ENCODE results near the gene SF3B5. TPM values are rescaled to one million over a fixed set of nuclear protein-coding genes. Genes with fewer than 3 reads are reported as not detected.

SF3B5 gene
- total and polyA plus RNA-seq, 9 of the 15 experiments (the other 6 are each of a cell fraction or from before 2014, with no cell fraction given), result 238 to 1,211 (median 407) TPM

- TF ChIP-seq, protein P1, sequence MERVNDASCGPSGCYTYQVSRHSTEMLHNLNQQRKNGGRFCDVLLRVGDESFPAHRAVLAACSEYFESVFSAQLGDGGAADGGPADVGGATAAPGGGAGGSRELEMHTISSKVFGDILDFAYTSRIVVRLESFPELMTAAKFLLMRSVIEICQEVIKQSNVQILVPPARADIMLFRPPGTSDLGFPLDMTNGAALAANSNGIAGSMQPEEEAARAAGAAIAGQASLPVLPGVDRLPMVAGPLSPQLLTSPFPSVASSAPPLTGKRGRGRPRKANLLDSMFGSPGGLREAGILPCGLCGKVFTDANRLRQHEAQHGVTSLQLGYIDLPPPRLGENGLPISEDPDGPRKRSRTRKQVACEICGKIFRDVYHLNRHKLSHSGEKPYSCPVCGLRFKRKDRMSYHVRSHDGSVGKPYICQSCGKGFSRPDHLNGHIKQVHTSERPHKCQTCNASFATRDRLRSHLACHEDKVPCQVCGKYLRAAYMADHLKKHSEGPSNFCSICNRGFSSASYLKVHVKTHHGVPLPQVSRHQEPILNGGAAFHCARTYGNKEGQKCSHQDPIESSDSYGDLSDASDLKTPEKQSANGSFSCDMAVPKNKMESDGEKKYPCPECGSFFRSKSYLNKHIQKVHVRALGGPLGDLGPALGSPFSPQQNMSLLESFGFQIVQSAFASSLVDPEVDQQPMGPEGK (CRISPR knock-in tag; IDR thresholded peaks at IDR 0.05; ENCODE audit: borderline replicate concordance), result no peak
- TF ChIP-seq GATA2 (CRISPR knock-in tag; IDR thresholded peaks at IDR 0.05) (peak; percentile 37; the same call in 1 of the 2 replicates), JUND (IDR thresholded peaks at IDR 0.05; ENCODE audit: borderline replicate concordance, low read depth, low read length) (peak; percentile 43; the same call in 1 of the 2 replicates), JUND (tag; IDR thresholded peaks at IDR 0.05; ENCODE audit: borderline replicate concordance, low read depth, low read length) (no peak; the same call in 1 of the 3 replicates), BCL6 (CRISPR knock-in tag; IDR thresholded peaks at IDR 0.05) (no peak), NR2F6 (CRISPR knock-in tag; IDR thresholded peaks at IDR 0.05) (no peak), KDM5B (IDR thresholded peaks at IDR 0.05; ENCODE audit: insufficient replicate concordance, low read depth, low read length) (no peak), GTF2A2 (tag; IDR thresholded peaks at IDR 0.05) (no peak), FOXP1 (CRISPR knock-in tag; IDR thresholded peaks at IDR 0.05) (no peak), KHSRP (IDR thresholded peaks at IDR 0.05) (0 out of 2 replicates have a peak, but pooled peaks have one; percentile 40), ZNF253 (CRISPR knock-in tag; conservative IDR thresholded peaks at IDR 0.05) (no peak), CCNT2 (IDR thresholded peaks at IDR 0.05; ENCODE audit: borderline replicate concordance, extremely low read depth, insufficient read length, low read depth, low read length) (no peak), HNRNPL (IDR thresholded peaks at IDR 0.05; ENCODE audit: low read depth, low read length) (no peak), ZNF449 (CRISPR knock-in tag; IDR thresholded peaks at IDR 0.05) (no peak), TBL1XR1 (IDR thresholded peaks at IDR 0.05; ENCODE audit: low read length in 2 of 2) (0 out of 4 replicates have a peak, but pooled peaks of 1 of the 2 experiments have one; percentile 15), ZNF239 (CRISPR knock-in tag; IDR thresholded peaks at IDR 0.05) (peak; percentile 74), ZNF408 (CRISPR knock-in tag; IDR thresholded peaks at IDR 0.05; ENCODE audit: low read depth) (no peak), SMAD3 (CRISPR knock-in tag; conservative IDR thresholded peaks at IDR 0.05) (peak; percentile 85), COPS2 (conservative IDR thresholded peaks at IDR 0.05) (no peak), CHCHD3 (CRISPR knock-in tag; IDR thresholded peaks at IDR 0.05) (no peak)
- TF ChIP-seq, protein P2, sequence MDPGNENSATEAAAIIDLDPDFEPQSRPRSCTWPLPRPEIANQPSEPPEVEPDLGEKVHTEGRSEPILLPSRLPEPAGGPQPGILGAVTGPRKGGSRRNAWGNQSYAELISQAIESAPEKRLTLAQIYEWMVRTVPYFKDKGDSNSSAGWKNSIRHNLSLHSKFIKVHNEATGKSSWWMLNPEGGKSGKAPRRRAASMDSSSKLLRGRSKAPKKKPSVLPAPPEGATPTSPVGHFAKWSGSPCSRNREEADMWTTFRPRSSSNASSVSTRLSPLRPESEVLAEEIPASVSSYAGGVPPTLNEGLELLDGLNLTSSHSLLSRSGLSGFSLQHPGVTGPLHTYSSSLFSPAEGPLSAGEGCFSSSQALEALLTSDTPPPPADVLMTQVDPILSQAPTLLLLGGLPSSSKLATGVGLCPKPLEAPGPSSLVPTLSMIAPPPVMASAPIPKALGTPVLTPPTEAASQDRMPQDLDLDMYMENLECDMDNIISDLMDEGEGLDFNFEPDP (CRISPR knock-in tag; IDR thresholded peaks at IDR 0.05), result no peak
- TF ChIP-seq, protein P3, sequence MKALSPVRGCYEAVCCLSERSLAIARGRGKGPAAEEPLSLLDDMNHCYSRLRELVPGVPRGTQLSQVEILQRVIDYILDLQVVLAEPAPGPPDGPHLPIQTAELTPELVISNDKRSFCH (CRISPR knock-in tag; IDR thresholded peaks at IDR 0.05), result no peak
- TF ChIP-seq, protein P3 (tag; IDR thresholded peaks at IDR 0.05), result peak; percentile 82; the same call in 1 of the 2 replicates
- TF ChIP-seq, protein P4, sequence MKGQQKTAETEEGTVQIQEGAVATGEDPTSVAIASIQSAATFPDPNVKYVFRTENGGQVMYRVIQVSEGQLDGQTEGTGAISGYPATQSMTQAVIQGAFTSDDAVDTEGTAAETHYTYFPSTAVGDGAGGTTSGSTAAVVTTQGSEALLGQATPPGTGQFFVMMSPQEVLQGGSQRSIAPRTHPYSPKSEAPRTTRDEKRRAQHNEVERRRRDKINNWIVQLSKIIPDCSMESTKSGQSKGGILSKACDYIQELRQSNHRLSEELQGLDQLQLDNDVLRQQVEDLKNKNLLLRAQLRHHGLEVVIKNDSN (CRISPR knock-in tag; IDR thresholded peaks at IDR 0.05), result no peak
Observed at GRCh38 chr6:144087789-144088426, 7.5 kb downstream of the SF3B5 start (continued).
